ENCODE data around the gene SLC6A3.
"Not testable (repeated sequence)": the region's sequence is repeated elsewhere in the genome, so short reads cannot be mapped to it uniquely, and the experiment has no call there.

Gene SLC6A3

GRCh38 chr5:1362242-1363015 is 82.8 kb downstream of the SLC6A3 start:
- no peak for TF ChIP-seq JUND (IDR thresholded peaks at IDR 0.05; ENCODE audit: low read depth)
- in situ Hi-C loops (cut with HindIII; ENCODE audit: low pct_unique_long_range_greater_than_20kb, low sequenced_read_pairs): no loop called here
- DNase-seq (ENCODE audit: low read depth in 1 of 2, low spot score in 1 of 2): no peak

- DNase-seq (ENCODE audit: low read depth in 1 of 2, low spot score in 1 of 2): no peak
These were observed 84.4 kb downstream of the SLC6A3 start for GRCh38 chr5:1360861-1361260.

GRCh38 chr5:1360367-1360766 is 84.9 kb downstream of the SLC6A3 start:
- in situ Hi-C loops (cut with HindIII; ENCODE audit: low pct_unique_long_range_greater_than_20kb, low sequenced_read_pairs); DNase-seq (ENCODE audit: low read depth in 1 of 2, low spot score in 1 of 2): not testable (repeated sequence)

More at GRCh38 chr5:1360861-1361260, 84.4 kb downstream of the SLC6A3 start:
- no peak for TF ChIP-seq JUND (IDR thresholded peaks at IDR 0.05; ENCODE audit: low read depth)
- in situ Hi-C loops (cut with HindIII; ENCODE audit: low pct_unique_long_range_greater_than_20kb, low sequenced_read_pairs): no loop called here

GRCh38 chr5:1359713-1360112 is 85.5 kb downstream of the SLC6A3 start:
- in situ Hi-C loops (cut with HindIII; ENCODE audit: low pct_unique_long_range_greater_than_20kb, low sequenced_read_pairs): no loop called here
- no peak for TF ChIP-seq JUND (IDR thresholded peaks at IDR 0.05; ENCODE audit: low read depth)

GRCh38 chr5:1359031-1359645 is 86.1 kb downstream of the SLC6A3 start:
- in situ Hi-C loops (cut with HindIII; ENCODE audit: low pct_unique_long_range_greater_than_20kb, low sequenced_read_pairs): no loop called here
- no peak for DNase-seq (ENCODE audit: low read depth in 1 of 2, low spot score in 1 of 2)
- TF ChIP-seq JUND (IDR thresholded peaks at IDR 0.05; ENCODE audit: low read depth): no peak

More at GRCh38 chr5:1359713-1360112, 85.5 kb downstream of the SLC6A3 start:
- no peak for DNase-seq (ENCODE audit: low read depth in 1 of 2, low spot score in 1 of 2)

GRCh38 chr5:1358726-1359025 is 86.6 kb downstream of the SLC6A3 start:
- in situ Hi-C loops (cut with HindIII; ENCODE audit: low pct_unique_long_range_greater_than_20kb, low sequenced_read_pairs): no loop called here
- TF ChIP-seq JUND (IDR thresholded peaks at IDR 0.05; ENCODE audit: low read depth): no peak
- no peak for DNase-seq (ENCODE audit: low read depth in 1 of 2, low spot score in 1 of 2)

GRCh38 chr5:1357946-1358725 is 87.1 kb downstream of the SLC6A3 start:
- DNase-seq (ENCODE audit: low read depth in 1 of 2, low spot score in 1 of 2): no peak
- in situ Hi-C loops (cut with HindIII; ENCODE audit: low pct_unique_long_range_greater_than_20kb, low sequenced_read_pairs): no loop called here
- TF ChIP-seq JUND (IDR thresholded peaks at IDR 0.05; ENCODE audit: low read depth): no peak

GRCh38 chr5:1356873-1357787 is 88.1 kb downstream of the SLC6A3 start:
- in situ Hi-C loops (cut with HindIII; ENCODE audit: low pct_unique_long_range_greater_than_20kb, low sequenced_read_pairs): no loop called here
- no peak for DNase-seq (ENCODE audit: low read depth in 1 of 2, low spot score in 1 of 2)
- TF ChIP-seq JUND (IDR thresholded peaks at IDR 0.05; ENCODE audit: low read depth): no peak

- DNase-seq (ENCODE audit: low read depth in 1 of 2, low spot score in 1 of 2): no peak
- in situ Hi-C loops (cut with HindIII; ENCODE audit: low pct_unique_long_range_greater_than_20kb, low sequenced_read_pairs): no loop called here
- no peak for TF ChIP-seq JUND (IDR thresholded peaks at IDR 0.05; ENCODE audit: low read depth)
These were observed 90.7 kb downstream of the SLC6A3 start for GRCh38 chr5:1354576-1354975.

GRCh38 chr5:1352231-1353219 is 92.7 kb downstream of the SLC6A3 start:
- DNase-seq (ENCODE audit: low read depth in 1 of 2, low spot score in 1 of 2): no peak
- no peak for TF ChIP-seq JUND (IDR thresholded peaks at IDR 0.05; ENCODE audit: low read depth)
- in situ Hi-C loops (cut with HindIII; ENCODE audit: low pct_unique_long_range_greater_than_20kb, low sequenced_read_pairs): no loop called here

- DNase-seq (ENCODE audit: low read depth in 1 of 2, low spot score in 1 of 2): no peak
- no peak for TF ChIP-seq JUND (IDR thresholded peaks at IDR 0.05; ENCODE audit: low read depth)
- in situ Hi-C loops (cut with HindIII; ENCODE audit: low pct_unique_long_range_greater_than_20kb, low sequenced_read_pairs): no loop called here
These were observed 94.1 kb downstream of the SLC6A3 start for GRCh38 chr5:1351156-1351555.

Data from T47D (cell line).